GM04504 (cell line): ENCODE data around the gene COA1.
A peak's percentile ranks its signal among the peaks of the same experiment; 100 is the strongest.
"Not testable (repeated sequence)": the region's sequence is repeated elsewhere in the genome, so short reads cannot be mapped to it uniquely, and the experiment has no call there.

Source experiments
- DNase-seq: peaks from one replicate; pipeline ENCODE4 v3.0.0-alpha.2; 2012; ENCODE audit warnings: low read depth

Gene COA1

DNA sequence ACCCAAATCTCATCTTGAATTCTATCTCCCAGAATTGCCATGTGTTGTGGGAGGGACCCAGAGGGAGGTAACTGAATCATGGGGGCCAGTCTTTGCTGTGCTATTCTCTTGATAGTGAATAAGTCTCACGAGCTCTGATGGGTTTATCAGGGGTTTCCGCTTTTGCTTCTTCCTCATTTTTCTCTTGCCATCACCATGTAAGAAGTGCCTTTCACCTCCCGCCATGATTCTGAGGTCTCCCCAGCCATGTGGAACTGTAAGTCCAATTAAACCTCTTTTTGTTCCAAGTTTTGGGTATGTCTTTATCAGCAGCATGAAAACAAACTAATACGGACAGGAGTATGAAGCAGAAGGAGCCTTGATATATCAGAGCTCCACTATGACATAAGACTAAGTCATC lies 41.5 kb downstream of the COA1 start:
- not testable (repeated sequence) for DNase-seq

DNA sequence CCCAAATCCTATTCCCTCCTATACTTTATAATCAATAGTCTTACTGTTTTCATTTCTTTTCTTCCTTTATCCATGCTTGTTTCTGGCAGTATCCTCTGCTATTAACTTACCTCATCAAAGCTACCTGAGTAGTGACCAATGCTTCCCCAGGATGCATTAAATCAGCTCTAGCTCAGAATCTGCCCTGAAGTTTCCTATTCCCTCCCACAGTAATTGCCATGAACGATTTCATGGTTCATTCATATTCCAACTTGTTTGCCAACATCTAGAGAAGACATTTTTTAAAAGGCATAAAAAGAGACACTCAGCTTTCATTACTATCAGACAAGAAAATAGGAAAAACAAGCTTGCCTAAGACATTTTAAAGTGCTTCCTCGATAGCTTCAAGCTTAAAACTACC lies 42.3 kb downstream of the COA1 start:
- DNase-seq, result no peak

DNA sequence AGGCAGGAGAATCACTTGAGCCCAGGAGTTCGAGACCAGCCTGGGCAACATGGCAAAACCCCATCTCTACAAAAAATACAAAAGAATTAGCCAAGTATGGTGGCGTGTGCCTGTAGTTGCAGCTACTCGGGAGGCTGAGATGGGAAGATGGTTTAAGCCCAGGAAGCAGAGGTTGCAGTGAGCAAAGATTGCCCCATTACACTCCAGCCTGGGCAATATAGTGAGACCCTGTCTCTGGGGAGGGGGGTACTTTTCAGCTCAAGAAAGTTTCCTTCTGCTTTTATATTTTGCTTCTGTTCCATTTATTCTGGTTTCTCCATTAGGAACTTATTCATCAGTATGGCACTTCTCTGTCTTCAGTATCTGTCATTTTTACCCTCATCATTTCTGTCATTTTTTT lies 48.6 kb downstream of the COA1 start:
- no peak for DNase-seq

DNA sequence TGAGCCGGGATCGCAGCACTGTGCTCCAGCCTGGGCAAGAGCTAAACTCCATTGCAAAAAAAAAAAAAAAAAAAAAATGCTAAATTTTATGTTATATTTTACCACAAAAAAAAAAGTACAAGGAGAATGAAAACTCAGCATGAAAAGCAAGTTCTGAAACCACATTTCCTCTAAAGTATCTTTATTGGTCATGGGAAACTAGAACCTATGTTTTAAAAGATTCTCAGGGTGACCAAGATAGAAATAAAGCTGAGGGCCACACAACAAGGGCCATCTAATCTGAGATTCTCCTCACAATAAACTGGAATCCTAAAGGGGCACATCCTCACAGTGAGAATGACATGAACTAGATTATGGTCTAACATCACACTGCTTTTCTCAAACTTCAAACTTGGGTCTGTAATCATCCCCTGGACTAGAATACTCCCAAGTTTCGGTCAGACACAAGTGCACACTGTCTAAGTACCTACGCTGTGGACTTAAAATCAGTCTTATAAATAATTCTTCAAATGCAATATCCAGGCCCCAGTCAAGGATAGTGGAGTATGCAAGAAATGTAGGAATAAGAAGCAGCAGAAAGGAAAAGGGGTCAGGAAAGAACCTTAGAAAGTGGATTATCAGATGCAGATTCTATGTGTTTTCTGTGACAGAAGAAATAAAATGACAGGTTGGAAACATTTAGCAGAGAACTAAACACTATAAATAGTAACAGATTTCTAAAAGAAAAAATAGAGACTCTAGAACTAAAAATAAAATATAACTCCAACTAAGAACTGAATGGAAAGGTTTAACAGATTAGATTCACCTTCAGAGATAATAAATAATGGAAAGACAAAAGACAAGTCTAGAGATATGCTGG lies 49.9 kb downstream of the COA1 start:
- DNase-seq, result no peak

DNA sequence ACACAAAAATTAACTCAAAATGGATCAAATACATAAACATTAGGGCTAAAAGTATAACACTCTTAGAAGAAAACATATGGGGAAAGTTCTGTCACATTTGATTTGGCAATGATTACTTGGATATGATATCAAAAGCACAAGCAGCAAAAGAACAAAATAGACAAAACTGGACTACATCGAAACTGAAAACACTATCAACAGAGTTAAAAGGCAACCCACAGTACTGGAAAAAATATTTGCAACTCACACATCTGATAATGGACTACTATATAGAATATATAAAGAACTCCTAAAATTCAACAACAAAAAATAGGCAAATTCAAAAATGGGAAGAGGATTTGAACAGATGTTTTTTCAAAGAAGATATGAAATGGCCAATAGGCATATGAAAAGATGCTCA lies 51.0 kb downstream of the COA1 start:
- DNase-seq, result no peak

DNA sequence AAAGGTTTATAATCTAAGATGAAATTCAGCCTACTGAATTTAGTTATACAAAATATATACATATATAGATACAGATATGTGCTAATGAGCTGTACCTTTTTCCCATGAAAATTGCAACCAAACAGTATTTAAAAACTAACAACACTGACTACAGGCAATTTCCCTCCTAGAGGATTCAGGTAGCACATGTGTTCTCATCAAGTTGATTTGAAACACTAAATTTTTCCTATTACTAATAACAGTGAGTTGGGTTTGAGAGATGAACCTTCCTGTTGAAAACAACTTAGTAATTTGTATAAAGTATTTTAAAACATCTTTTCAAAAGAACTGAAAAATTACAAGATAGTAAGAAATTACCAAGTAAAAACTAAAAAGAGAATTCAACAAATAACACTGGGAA lies 51.5 kb downstream of the COA1 start:
- no peak for DNase-seq

DNA sequence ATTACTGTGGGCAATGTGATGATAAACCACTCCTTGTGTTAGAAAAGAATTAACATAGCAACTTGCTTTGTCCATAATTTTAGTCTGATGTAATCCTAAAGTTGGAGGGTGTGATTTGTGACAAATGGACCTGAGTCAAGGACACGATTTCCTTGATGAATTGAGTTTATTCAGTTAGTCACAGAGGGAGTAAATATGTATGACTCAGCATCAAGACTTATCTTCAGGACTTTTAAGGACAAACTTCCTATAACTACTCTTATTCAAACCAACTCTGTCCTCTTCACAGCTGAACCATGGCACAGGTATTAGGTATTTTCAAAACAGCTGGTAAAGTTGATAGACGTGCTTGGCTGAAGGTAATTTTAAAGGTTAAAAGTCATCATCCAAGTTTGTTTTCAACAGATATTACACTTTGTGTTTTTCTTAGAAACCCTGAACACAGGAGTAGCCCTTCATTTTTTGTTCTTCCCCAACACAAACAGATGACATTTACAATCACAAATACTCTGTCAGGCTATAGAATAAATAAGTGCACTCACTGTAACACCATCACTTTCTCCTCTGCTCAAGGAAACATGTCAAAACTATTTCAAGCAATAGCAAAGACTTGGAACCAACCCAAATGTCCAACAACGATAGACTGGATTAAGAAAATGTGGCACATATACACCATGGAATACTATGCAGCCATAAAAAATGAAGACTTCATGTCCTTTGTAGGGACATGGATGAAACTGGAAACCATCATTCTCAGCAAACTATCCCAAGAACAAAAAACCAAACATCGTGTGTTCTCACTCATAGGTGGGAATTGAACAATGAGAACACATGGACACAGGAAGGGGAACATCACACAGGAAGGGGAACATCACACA lies 54.5 kb downstream of the COA1 start:
- peak; percentile 83 for DNase-seq

DNA sequence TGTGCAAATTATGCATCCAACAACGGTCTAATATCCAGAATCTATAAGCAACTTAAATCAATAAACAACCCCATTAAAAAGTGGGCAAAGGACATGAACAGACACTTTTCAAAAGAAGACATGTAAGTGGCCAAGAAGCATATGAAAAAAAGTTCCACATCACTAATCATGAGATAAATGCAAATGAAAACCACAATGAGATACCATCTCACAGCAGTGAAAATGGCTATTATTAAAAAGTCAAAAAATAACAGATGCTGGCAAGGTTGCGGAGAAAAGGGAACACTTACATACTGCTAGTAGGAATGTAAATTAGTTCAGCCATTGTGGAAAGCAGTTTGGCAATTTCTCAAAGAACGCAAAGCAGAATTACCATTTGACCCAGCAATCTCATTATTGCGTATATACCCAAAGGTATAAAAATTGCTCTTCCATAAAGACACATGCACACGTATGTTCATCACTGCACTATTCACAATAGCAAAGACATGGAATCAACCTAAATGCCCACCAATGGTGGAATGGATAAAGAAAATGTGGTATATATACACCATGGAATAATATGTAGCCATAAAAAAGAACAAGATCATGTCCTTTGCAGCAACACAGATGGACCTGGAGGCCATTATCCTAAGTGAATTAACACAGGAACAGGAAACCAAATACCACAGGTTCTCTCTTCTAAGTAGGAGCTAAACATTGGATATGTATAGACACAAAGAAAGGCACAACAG lies 55.9 kb downstream of the COA1 start:
- DNase-seq, result not testable (repeated sequence)

DNA sequence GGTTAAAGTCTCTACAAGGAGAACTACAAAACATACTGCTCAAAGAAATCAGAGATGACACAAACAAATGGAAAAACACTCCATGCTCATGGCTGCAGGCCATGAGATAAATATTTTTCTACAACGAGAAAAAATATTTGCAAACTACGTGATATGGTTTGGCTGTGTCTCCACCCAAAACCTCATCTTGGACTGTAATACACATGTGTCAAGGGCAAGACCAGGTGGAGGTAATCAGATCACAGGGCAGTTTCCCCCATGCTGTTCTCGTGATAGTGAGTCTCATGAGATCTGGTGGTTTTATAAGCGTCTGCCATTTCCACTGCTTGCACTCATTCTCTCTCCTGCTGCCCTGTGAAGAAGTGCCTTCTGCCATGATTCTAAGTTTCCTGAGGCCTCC lies 57.8 kb downstream of the COA1 start:
- DNase-seq, result no peak

DNA sequence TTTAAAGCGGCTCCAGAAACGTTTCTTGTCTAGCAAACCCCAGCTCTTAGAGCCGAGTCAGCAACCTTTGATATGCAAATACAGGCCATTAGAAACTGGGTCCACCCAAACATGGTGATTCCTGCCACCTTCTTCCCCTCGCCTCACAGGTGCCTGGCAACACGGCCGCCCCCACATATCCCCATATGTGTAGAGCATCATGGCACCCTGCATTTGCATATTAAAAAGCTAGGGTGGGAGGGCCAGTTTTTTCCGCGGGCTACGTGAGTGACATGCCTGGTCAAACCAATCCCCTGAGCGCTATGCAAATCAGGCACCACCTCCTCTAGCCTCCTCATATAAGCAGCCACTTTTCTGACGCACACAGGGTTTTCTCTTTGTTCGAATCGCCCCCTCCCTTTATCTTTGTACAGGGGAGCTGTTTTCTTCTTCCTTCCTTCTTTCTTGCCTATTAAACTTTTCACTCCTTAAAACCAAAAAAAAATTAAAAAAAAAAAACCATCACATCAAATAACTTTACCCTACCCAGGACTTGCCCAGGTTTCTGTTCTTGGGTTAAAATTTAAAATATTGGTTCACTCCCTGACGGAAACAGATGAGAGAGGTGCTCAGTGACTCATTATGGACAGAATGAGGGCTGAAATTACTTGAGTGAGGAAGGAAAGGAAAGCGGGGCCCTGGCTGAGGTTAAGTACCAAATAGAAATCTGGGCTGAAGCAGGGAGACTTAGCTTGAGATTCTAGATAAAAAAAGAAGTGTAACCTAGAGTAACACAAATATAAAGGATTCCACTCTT lies 59.8 kb downstream of the COA1 start:
- no peak for DNase-seq

DNA sequence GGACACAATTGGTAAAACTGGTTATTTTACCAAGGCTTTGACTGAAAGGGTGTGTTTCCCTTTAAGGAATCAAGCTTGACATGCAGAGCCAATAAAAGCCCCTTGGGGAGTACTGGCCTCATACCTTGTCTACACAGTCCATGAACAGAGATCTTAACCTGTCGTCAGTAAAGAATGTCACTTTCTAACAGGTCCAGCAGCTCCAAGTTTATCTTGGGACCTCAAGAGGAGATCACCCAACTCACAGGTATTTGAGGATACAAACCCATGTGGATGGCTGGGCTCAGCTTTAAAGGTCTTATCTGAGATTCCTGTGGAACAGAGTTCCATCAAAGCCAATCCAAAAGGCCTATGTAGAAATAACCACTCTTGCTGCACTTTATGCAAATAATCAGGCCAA lies 61.3 kb downstream of the COA1 start:
- no peak for DNase-seq

DNA sequence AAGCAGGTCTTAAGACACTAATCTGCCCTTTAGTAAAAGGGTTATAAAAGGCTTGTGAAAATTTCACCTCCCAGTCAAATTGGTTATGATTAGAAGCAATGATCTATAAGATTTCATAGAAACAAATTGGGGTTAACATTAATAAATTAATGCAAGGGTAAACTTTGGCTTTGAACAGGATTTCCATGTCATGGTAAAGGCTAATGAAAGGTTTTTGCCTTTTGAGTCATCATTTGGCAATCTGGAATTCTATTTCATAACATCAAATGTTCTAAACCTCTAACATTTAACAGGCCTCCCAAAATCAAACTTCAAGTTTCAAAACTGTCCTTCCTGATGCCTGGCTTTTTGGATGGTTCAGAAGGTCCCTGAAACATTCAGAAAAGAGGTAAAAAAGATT lies 62.4 kb downstream of the COA1 start:
- DNase-seq, result no peak

DNA sequence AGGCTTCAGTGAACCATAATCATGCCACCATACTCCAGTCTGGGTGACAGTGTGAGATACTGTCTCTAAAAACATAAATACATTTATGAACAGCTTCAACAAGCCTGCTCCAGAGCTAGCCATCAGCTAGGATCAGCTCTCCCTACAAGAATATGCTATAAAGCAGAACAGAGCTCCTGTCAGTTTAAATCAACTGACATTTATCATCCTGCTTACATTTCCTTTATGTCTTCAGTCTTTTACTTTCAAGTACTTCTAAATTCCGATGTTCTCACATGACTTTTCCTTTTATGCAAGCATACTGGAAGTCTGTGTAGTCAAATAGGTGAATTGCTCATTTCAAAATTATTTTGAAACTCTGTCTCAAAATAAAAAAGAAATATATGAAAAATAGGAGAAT lies 64.6 kb downstream of the COA1 start:
- no peak for DNase-seq

DNA sequence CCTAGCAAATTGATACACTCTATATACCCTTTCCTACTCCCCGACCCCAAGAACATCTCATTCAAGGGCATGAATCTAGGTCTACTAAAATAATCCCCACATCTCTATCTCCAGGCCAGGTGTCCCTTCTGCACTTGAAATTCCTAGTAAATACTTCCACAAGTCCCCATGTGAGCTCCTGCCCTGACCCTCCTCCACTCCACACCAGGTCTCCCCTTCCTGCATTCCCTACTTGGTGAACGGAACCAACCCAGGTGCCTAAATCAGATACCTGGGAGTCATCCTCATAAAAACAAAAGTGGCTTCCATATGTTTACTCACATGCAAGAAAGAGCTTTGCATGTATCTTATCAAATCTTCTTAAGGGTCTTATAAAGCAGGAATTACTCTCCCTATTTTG lies 69.2 kb downstream of the COA1 start:
- DNase-seq, result no peak

DNA sequence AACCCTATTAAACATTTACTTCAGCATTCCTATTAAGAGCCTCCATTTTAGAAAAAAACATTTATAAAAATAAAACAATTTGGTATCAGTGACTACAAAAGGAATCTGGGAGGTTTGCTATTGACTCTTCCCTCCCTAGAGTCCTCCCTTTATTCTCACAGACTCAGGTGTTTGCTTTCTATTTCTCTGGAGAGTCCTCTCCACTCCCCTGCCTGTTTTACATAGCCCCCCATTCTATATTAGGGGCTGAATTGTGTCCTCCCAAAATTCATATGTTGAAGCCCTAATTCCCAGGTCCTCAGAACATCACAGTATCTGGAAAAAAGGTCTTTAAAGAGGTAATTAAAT lies 69.8 kb downstream of the COA1 start:
- DNase-seq, result no peak

DNA sequence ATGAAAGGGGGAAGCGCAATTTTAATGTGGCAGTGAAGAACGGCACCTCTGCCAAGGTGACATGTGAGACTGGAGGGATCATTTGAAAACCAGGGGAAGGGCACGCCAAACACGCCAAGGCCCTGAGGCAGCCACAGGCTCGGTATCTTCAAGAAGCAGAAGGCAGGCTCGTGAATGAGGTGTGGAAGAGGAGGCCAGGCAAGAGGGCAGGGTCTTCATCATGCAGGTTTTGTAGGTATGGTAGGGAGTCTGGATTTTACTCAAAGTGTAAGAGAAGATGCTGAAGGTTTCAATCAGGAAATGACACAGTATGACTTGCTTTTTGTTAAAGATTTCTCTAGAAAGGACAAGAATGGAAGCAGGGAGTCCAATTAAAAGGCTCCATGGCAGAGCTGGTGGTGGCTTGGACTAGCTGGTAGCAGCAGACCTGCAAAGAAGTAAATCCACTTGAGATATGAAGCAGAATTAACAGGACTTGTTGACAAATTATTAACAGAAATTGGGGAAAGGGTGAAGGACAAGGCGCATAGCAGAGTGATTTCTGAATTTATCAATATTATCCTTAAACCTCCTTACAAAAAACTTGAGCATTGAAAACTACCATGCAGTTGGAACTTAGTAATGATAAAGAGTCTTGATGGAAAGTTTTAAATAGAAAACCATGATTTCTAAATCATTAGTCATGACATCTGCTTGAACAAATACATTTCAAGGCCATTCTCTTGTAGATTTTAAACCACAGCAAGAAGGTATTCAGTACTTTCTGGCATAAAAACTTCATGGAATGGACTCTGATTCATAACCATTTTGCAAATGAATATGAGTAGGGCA lies 70.4 kb downstream of the COA1 start:
- peak; percentile 57 for DNase-seq

DNA sequence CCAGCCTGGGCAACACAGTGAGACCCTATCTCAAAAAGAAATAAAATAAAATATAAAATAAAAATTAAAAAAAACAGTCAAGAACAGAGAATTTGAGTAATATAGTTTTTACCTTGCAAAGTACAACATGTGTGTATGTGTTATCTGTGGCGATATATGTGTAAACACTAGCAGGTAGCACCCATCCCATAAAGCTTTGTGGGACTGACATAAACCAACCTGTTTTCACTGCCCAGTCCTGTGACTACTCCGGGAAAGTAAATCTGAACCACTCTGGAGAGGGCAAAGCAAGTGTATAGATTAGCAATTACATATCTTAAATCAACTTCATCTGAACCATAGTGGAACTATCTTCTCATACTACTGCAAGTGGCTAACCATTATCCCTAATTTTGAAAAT lies 72.3 kb downstream of the COA1 start:
- DNase-seq, result no peak

DNA sequence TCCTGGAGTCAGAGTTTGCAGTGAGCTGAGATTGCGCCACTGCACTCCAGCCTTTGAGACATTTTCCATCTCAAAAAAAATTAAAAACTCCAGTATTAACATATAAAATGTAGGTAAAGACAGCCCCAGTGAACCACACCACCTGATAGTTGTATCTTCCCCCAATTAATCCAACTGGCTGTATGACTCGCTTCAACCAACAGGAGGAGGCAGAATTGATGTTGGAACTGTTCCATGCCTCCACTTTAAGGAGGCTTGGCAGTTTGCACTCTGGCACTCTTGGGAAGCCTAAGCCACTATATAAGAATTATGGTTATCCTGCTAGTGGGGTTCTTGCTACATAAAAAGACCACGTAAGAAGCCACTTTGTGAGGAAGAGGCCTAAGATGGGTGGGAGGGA lies 73.7 kb downstream of the COA1 start:
- DNase-seq, result no peak

DNA sequence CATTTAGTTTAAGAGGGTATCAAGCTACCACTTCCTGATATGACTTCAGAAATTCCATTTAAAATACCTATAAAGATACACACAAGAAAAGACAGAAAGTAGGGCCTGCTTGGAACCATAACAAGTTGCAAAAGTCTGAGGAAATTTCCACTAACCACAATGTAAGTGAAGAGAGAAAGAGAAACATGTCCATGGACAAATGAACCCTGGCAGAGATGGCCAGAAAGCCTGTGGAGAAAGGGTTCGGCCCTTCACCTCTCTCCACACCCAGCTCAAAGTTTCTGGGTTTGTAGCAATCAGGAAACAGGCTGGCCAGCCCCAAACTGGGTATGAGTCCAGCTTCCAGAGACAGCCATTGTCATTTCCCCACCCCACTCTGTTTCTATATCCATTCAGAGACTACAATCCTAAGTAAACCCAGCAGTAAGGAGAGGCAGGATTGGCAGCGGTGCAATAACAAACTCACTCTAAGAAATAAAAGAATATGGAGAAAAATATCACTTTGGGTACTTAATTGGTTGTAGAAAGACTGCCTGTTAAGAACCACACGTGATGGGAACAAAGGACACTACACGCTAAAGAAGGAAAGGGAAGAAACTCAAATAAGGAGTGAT lies 75.3 kb downstream of the COA1 start:
- no peak for DNase-seq

DNA sequence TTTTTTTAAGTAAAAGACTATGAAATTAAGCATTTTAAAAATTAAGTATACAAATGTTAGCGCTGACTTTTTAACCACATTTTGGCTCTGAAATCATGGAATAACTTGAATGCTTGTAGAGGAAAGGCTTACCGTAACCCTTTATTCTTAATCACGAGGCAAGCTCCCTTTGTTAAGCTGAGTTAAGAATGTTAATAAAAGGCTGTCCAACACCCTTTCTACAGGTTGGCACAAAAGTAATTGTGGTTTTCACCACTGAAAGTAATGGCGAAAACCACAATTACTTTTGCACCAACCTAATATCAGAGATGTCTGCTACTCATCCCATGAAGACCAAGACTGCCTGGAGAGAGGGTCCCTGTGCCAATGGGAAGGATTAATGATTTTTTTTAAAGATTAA lies 75.9 kb downstream of the COA1 start:
- no peak for DNase-seq

DNA sequence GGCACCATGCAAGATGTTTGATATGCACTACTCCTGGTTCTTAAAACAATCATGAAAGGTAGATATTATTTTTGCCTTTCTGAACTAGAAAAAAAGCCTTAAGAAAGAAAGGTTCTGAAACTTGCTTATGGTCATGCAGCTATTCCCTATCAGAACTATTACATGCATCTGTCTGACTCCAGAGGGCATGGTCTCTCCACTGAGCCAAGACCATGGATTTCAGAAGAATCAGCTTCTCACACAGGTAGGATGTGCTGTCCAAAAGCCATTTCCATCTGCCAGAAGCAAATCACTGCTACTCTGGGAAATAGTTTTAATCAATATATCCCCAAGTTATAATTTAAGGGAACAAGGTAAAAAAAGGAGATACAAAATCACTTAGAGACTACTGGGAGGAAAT lies 77.0 kb downstream of the COA1 start:
- DNase-seq, result no peak
